Fibroblast of skin of left quadriceps (primary cell): Measurements from ENCODE around the gene GNGT2.
"Not testable (repeated sequence)": the region's sequence is repeated elsewhere in the genome, so short reads cannot be mapped to it uniquely, and the experiment has no call there.

Experiments
- DNase-seq, 2 experiments: peaks; one replicate each; pipeline ENCODE4 v3.0.0-alpha.2; 2013; ENCODE audit warnings: low read depth in 2 of 2

Gene GNGT2

DNA sequence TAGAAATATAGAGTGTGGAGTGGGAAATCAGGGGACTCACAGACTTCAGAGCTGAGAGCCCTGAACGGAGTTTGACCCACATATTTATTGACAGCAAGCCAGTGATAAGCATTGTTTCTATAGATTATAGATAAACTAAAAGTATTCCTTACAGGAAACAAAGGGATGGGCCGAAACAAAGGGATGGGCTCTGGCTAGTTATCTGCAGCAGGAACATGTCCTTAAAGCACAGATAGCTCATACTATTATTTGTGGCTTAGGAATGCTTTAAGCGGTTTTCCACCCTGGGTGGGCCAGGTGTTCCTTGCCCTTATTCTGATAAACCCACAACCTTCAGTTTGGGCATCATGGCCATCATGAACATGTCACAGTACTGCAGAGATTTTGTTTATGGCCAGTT, 39.7 kb downstream of the GNGT2 start:
- not testable (repeated sequence) for DNase-seq

DNA sequence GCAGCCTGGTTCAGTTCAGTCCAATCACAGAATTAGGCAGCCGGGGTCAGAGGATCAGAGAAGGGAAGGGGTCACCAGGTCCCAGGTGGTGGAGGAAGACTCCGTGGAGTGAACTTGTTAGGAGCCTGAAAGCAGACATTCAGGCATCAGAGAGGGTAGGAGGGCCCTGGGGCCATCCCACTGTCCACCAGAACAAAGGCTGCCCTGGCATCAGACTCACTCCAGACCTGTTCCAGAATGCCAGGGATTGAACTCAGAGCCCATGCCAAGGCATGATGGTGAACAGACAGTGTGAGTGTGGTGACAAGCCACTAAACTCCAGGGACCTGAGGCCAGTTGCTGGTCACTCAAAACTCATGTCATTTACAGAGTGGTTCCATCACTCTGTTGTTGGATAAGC, 40.2 kb downstream of the GNGT2 start:
- no peak for DNase-seq

DNA sequence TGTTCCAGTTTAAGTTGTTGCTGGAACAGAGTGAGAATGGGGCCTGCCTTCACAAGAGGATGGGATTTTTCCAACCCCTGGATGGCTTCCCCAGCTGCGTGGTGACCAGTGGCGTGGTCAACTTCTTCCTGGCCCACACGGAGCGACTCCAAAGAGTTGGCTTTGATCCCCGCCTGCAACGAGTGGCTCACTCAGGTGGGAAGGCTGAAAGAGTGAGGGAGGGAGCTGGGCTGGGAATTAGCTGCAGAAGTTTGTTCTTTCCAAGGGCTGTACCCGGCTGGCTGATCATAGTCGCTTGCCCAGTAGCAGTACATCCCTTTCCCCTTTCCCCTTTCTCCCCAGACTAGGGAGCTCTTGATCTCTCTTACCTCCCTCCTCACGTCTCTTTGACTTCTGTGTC, 41.7 kb downstream of the GNGT2 start:
- DNase-seq = no peak

DNA sequence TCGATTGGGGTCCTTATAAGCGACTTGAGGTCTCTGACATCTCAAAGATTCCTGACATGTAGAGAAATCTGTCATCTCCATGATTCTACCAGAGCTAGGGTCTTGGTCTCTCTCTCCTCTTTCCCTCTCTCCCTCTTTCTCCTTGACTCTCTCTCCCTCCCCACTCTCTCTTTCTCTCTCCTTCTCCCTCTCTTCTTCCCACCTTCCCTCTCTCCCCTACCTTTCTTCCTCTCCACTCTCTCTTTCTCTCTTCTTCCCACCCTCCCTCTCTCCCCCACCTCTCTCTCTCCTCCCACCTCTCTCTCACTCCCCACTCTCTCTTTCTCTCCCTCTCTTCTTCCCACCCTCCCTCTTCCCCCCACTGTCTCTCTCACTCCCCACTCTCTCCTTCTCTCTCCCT, 45.2 kb downstream of the GNGT2 start:
- no peak for DNase-seq

DNA sequence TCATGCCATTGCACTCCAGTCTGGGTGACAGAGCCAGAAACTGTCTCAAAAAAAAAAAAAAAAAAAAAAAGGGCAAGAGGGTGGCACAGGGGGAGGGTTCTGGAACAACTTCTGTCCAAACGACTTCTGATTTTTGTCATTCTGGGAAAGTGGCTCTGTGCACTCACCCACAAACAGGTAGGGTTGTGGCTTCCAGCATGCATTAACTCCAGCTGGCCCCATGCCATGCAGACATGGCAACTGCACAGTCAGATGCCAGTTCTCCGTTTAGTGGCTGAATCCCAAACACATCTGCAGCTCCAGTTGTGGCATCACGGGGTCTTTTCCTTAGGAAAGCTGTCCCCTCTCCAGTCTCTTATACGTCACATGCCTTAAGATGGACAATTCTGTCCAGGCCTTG, 47.5 kb downstream of the GNGT2 start:
- no peak for DNase-seq

DNA sequence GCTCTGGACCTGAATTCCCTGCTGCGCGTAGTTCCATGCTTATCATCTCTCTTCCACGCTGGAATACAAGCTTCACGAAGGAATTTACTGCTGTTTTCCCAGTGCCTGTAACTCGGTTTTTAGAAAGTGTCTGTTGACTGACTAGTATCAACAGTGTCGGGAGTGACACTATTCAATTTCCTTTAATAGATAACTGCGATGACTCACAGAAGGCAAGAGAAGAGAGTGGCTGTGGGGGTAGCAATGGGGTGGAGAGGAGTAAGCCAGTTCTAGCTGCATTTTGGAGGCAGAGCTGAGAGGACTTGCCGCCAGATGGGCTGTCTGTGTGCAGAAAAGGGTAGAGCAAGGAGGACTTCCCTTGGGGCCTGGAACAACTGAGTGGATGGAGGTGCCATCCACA, 52.6 kb downstream of the GNGT2 start:
- no peak for DNase-seq

DNA sequence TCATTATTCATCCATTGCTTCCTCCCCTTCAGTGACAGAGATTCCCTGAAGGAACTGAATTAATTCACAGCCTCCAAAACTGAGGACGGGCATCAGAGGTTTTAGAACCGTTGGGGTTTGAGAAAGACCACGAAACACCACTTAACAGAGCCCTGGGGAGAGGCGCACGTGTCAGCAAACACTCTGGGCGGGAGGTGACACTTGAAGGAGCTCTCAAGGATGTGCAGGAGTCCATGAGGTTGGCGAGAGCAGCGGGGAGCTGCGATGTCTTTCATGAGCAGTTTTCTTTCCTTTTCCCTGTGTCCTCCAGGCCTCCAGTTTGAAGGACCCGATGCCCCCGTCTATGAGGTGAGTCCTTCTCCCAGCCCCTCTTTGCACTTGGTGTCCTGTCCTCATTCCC, 54.1 kb downstream of the GNGT2 start:
- no peak for DNase-seq
